Parathyroid adenoma (tissue), 2 donors: ENCODE data around the gene TEX26.
A peak's percentile ranks its signal among the peaks of the same experiment; 100 is the strongest.

Experiments used
- H2AFZ ChIP-seq: fragments of 300-600 bp; sonication (generic); one replicate; pipeline ENCODE4 v1.7.0; 2017; ENCODE audit warnings: antibody characterized with exemption, mild to moderate bottlenecking
- H3K27ac ChIP-seq: fragments of 300-600 bp; sonication (generic); one replicate; pipeline ENCODE4 v1.7.0; 2017
- H3K27me3 ChIP-seq: fragments of 300-600 bp; sonication (generic); one replicate; pipeline ENCODE4 v1.7.0; 2017; ENCODE audit warnings: low read length; ENCODE audit not compliant: control insufficient read depth, insufficient read depth
- H3K36me3 ChIP-seq: fragments of 300-600 bp; sonication (generic); one replicate; pipeline ENCODE4 v1.7.0; 2017; ENCODE audit warnings: low read length; ENCODE audit not compliant: control insufficient read depth, insufficient read depth
- H3K4me1 ChIP-seq: fragments of 300-600 bp; sonication (generic); one replicate; pipeline ENCODE4 v1.7.0; 2017; ENCODE audit warnings: control low read depth
- H3K4me2 ChIP-seq: fragments of 300-600 bp; sonication (generic); one replicate; pipeline ENCODE4 v1.7.0; 2017; ENCODE audit warnings: low read length
- H3K4me3 ChIP-seq: fragments of 300-600 bp; sonication (generic); one replicate; pipeline ENCODE4 v1.7.0; 2017; ENCODE audit warnings: low read depth, low read length
- H3K79me2 ChIP-seq: fragments of 300-600 bp; sonication (generic); one replicate; pipeline ENCODE4 v1.7.0; 2017; ENCODE audit warnings: control low read depth
- H3K9ac ChIP-seq: fragments of 300-600 bp; sonication (generic); one replicate; pipeline ENCODE4 v1.7.0; 2017; ENCODE audit warnings: mild to moderate bottlenecking
- H3K9me3 ChIP-seq: fragments of 300-600 bp; sonication (generic); one replicate; pipeline ENCODE4 v1.7.0; 2017; ENCODE audit warnings: low read length; ENCODE audit not compliant: control insufficient read depth
- CTCF ChIP-seq: fragments of 300-600 bp; sonication (generic); IDR thresholded peaks from one replicate; pipeline ENCODE4 v1.7.0; 2017; ENCODE audit warnings: antibody characterized with exemption, mild to moderate bottlenecking
- donor health status: primary hyperparathyroidism.

TEX26 gene

GRCh38 chr13:30928978-30929377 is 3.5 kb upstream of the TEX26 start:
- H3K9ac ChIP-seq: no peak overlapping the region
- H3K36me3 ChIP-seq: no peaks in the 10 kb centered on the region
- TF ChIP-seq CTCF: no peak
- H3K4me2 ChIP-seq: no peak overlapping the region
- H3K27ac ChIP-seq: no peak overlapping the region
- no peak overlapping the region for H3K4me3 ChIP-seq
- no peaks in the 10 kb centered on the region for H3K27me3 ChIP-seq
- H3K79me2 ChIP-seq: no peaks in the 10 kb centered on the region
- H3K9me3 ChIP-seq: no peaks in the 10 kb centered on the region
- H3K4me1 ChIP-seq: peaks cover 15% of the 10 kb centered on the region
- peak overlapping the region; percentile 42 for H2AFZ ChIP-seq

- no peaks in the 10 kb centered on the region for H3K36me3 ChIP-seq
- H3K9me3 ChIP-seq: no peaks in the 10 kb centered on the region
- peak overlapping the region; percentile 59 for H3K27ac ChIP-seq
- no peak overlapping the region for H3K9ac ChIP-seq
- H2AFZ ChIP-seq: peak overlapping the region; percentile 82
- no peak for TF ChIP-seq CTCF
- H3K79me2 ChIP-seq: no peaks in the 10 kb centered on the region
- H3K27me3 ChIP-seq: no peaks in the 10 kb centered on the region
- H3K4me1 ChIP-seq: peaks cover 10% of the 10 kb centered on the region
- no peak overlapping the region for H3K4me3 ChIP-seq
- H3K4me2 ChIP-seq: no peak overlapping the region
Observed at GRCh38 chr13:30933354-30933670, 856 bp downstream of the TEX26 start.

- no peak overlapping the region for H3K4me2 ChIP-seq
- peak; percentile 31 for TF ChIP-seq CTCF
- no peaks in the 10 kb centered on the region for H3K79me2 ChIP-seq
- no peak overlapping the region for H3K27ac ChIP-seq
- no peaks in the 10 kb centered on the region for H3K27me3 ChIP-seq
- no peak overlapping the region for H3K9ac ChIP-seq
- H3K4me1 ChIP-seq: peaks cover 5% of the 10 kb centered on the region
- no peaks in the 10 kb centered on the region for H3K9me3 ChIP-seq
- H3K36me3 ChIP-seq: no peaks in the 10 kb centered on the region
- H2AFZ ChIP-seq: peak overlapping the region; percentile 42
- no peak overlapping the region for H3K4me3 ChIP-seq
Observed at GRCh38 chr13:30934381-30934780, 1.9 kb downstream of the TEX26 start.

- Histone ChIP-seq H2AFZ (no peak overlapping the region), H3K4me1 (peaks cover 5% of the 10 kb centered on the region), H3K27me3 (no peaks in the 10 kb centered on the region), H3K4me2 (no peak overlapping the region), H3K79me2 (no peaks in the 10 kb centered on the region), H3K9me3 (no peaks in the 10 kb centered on the region), H3K27ac (no peak overlapping the region), H3K9ac (no peak overlapping the region), H3K36me3 (no peaks in the 10 kb centered on the region), H3K4me3 (no peak overlapping the region)
- TF ChIP-seq CTCF: no peak
Observed at GRCh38 chr13:30934803-30935202, 2.3 kb downstream of the TEX26 start.

- Histone ChIP-seq H3K79me2 (no peaks in the 10 kb centered on the region), H3K4me1 (peaks cover 5% of the 10 kb centered on the region), H3K4me2 (no peak overlapping the region), H3K36me3 (no peaks in the 10 kb centered on the region), H3K27me3 (no peaks in the 10 kb centered on the region), H3K27ac (no peak overlapping the region), H2AFZ (no peak overlapping the region), H3K9me3 (no peaks in the 10 kb centered on the region), H3K4me3 (no peak overlapping the region), H3K9ac (no peak overlapping the region)
- TF ChIP-seq CTCF: no peak
Observed at GRCh38 chr13:30936971-30937370, 4.5 kb downstream of the TEX26 start.
